LNCAP (cell line): Measurements from ENCODE around the gene FGD3.

Source experiments
- CTCF ChIP-seq: fragments of 450-650 bp; IDR thresholded peaks from 2 replicates; pipeline ENCODE4 v1.5.1; 2017; ENCODE audit warnings: mild to moderate bottlenecking

Gene FGD3

GRCh38 chr9:92941861-92942260 is 5.5 kb upstream of the FGD3 start:
- TF ChIP-seq CTCF, result no peak

GRCh38 chr9:92942688-92943616 is 4.4 kb upstream of the FGD3 start:
- TF ChIP-seq CTCF, result no peak

- no peak for TF ChIP-seq CTCF
Observed at GRCh38 chr9:92944921-92945320, 2.4 kb upstream of the FGD3 start.

GRCh38 chr9:92945796-92946195 is 1.5 kb upstream of the FGD3 start:
- no peak for TF ChIP-seq CTCF

GRCh38 chr9:92948038-92948534 is 763 bp downstream of the FGD3 start:
- TF ChIP-seq CTCF, result no peak

GRCh38 chr9:92948632-92949031 is 1.3 kb downstream of the FGD3 start:
- TF ChIP-seq CTCF, result no peak

- no peak for TF ChIP-seq CTCF
Observed at GRCh38 chr9:92949266-92949982, 2.1 kb downstream of the FGD3 start.
